ENCODE measurements around the gene OCRL. TPM values are rescaled to one million over a fixed set of nuclear protein-coding genes. Genes with fewer than 3 reads are reported as not detected.

OCRL gene
- total and polyA plus RNA-seq, 2 experiments from 2014 or later: 3.9 to 16.5 TPM

- TF ChIP-seq, protein P1, sequence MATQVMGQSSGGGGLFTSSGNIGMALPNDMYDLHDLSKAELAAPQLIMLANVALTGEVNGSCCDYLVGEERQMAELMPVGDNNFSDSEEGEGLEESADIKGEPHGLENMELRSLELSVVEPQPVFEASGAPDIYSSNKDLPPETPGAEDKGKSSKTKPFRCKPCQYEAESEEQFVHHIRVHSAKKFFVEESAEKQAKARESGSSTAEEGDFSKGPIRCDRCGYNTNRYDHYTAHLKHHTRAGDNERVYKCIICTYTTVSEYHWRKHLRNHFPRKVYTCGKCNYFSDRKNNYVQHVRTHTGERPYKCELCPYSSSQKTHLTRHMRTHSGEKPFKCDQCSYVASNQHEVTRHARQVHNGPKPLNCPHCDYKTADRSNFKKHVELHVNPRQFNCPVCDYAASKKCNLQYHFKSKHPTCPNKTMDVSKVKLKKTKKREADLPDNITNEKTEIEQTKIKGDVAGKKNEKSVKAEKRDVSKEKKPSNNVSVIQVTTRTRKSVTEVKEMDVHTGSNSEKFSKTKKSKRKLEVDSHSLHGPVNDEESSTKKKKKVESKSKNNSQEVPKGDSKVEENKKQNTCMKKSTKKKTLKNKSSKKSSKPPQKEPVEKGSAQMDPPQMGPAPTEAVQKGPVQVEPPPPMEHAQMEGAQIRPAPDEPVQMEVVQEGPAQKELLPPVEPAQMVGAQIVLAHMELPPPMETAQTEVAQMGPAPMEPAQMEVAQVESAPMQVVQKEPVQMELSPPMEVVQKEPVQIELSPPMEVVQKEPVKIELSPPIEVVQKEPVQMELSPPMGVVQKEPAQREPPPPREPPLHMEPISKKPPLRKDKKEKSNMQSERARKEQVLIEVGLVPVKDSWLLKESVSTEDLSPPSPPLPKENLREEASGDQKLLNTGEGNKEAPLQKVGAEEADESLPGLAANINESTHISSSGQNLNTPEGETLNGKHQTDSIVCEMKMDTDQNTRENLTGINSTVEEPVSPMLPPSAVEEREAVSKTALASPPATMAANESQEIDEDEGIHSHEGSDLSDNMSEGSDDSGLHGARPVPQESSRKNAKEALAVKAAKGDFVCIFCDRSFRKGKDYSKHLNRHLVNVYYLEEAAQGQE (IDR thresholded peaks at IDR 0.05; ENCODE audit: unreplicated experiment): no peak
- TF ChIP-seq EZH2 (IDR thresholded peaks at IDR 0.05; ENCODE audit: low read depth, unreplicated experiment): no peak
- TF ChIP-seq ZNF331 (CRISPR knock-in tag; IDR thresholded peaks at IDR 0.05; ENCODE audit: low read depth): no peak
- no peak for TF ChIP-seq ZNF114 (CRISPR knock-in tag; IDR thresholded peaks at IDR 0.05)
These were observed 91.8 kb downstream of the OCRL start (continued) for GRCh38 chrX:129631849-129632248.

DNA sequence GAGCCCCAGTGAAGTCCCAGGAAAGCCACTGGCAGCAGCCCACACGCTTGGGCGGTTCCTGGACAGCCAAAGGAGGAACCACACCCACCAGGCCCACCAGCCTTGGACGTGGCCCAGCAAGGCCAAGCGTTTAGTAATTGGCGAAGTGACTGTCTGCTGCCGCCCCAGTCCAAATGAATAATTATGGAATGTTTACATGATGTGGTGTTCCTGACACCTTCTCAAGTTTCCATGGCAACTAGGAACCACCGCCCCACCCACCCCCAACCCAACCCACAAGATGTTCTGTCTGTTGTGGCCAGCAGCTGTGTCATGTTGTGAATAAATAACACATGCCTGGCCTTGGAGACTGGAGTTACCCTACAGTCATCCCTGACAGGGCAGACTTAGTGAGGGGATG, 92.4 kb downstream of the OCRL start:
- Mint-ChIP-seq H3K9me3 (no peaks in the 10 kb centered on the region), H3K4me3 (no peak overlapping the region), H3K4me1 (no peaks in the 10 kb centered on the region; the same call in 2 of the 3 replicates), H3K27ac (no peak overlapping the region), H3K36me3 (ENCODE audit: low read depth) (no peaks in the 10 kb centered on the region), H3K27me3 (ENCODE audit: insufficient read depth, low read depth, poor library complexity) (peaks cover 1% of the 10 kb centered on the region)
- Histone ChIP-seq H3K9me2 (ENCODE audit: insufficient read depth) (no peaks in the 10 kb centered on the region), H3K4me3 (no peak overlapping the region), H3K27me3 (ENCODE audit: insufficient read depth) (no peaks in the 10 kb centered on the region), H3K79me2 (replicated peaks; ENCODE audit: insufficient read depth) (no peaks in the 10 kb centered on the region), H3K4me1 (ENCODE audit: insufficient read depth) (no peaks in the 10 kb centered on the region), H4K20me1 (replicated peaks; ENCODE audit: insufficient read depth) (no peaks in the 10 kb centered on the region), H2AFZ (no peak overlapping the region), H3F3A (replicated peaks; ENCODE audit: low read depth) (no peaks in the 10 kb centered on the region), H3K4me2 (no peak overlapping the region), H3K36me3 (ENCODE audit: insufficient read depth) (no peaks in the 10 kb centered on the region), H3K27ac (ENCODE audit: low read depth) (no peak overlapping the region)
- DNase-seq (ENCODE audit: low spot score) (no peak), ATAC-seq (no peak)
- TF ChIP-seq STAT1 (IDR thresholded peaks at IDR 0.05; ENCODE audit: unreplicated experiment) (no peak), EZH2 (IDR thresholded peaks at IDR 0.05; ENCODE audit: low read depth, unreplicated experiment) (no peak), JUNB (IDR thresholded peaks at IDR 0.05; ENCODE audit: unreplicated experiment) (no peak)
- TF ChIP-seq, protein P1 (IDR thresholded peaks at IDR 0.05; ENCODE audit: unreplicated experiment): no peak

DNA sequence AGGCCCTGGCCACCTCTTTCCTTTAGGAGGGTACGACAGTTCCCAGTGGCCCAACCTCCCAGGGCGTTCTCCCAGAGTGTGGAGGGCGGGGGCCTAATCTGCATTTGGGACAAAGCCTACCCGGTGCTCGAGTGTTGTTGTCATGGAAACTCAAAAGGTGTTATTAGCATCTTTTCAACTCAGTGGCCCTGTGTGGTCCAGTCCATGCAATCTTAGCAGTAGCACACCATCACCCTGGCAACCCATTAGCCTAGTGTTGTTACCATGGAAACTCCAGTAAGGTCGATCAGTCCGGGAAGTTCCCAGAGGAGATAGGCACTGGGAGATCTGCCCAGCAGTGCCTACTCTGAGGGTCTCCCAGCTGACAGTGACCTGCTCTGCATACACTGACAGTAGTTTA, 94.5 kb downstream of the OCRL start:
- Mint-ChIP-seq H3K27ac (no peak overlapping the region), H3K27me3 (ENCODE audit: insufficient read depth, low read depth, poor library complexity) (peaks cover 1% of the 10 kb centered on the region), H3K4me3 (no peak overlapping the region), H3K36me3 (ENCODE audit: low read depth) (no peaks in the 10 kb centered on the region), H3K4me1 (peaks cover 6% of the 10 kb centered on the region; the same call in 1 of the 3 replicates), H3K9me3 (no peaks in the 10 kb centered on the region)
- Histone ChIP-seq H2AFZ (no peak overlapping the region), H3K4me2 (no peak overlapping the region), H3K79me2 (replicated peaks; ENCODE audit: insufficient read depth) (no peaks in the 10 kb centered on the region), H3K9me2 (ENCODE audit: insufficient read depth) (no peaks in the 10 kb centered on the region), H3K27me3 (ENCODE audit: insufficient read depth) (no peaks in the 10 kb centered on the region), H3F3A (replicated peaks; ENCODE audit: low read depth) (no peaks in the 10 kb centered on the region), H3K27ac (ENCODE audit: low read depth) (no peak overlapping the region), H3K36me3 (ENCODE audit: insufficient read depth) (no peaks in the 10 kb centered on the region), H4K20me1 (replicated peaks; ENCODE audit: insufficient read depth) (no peaks in the 10 kb centered on the region), H3K4me1 (ENCODE audit: insufficient read depth) (no peaks in the 10 kb centered on the region; the same call in 1 of the 2 replicates), H3K4me3 (no peak overlapping the region)
- DNase-seq (ENCODE audit: low spot score) (peak; percentile 66), ATAC-seq (peak; percentile 60)
- TF ChIP-seq NANOG (IDR thresholded peaks at IDR 0.05; ENCODE audit: borderline replicate concordance): no peak
